IMR-90 (cell line): Measurements from ENCODE around the gene NBPF11. TPM values are rescaled to one million over a fixed set of nuclear protein-coding genes. Genes with fewer than 3 reads are reported as not detected.

Experiments
- ATAC-seq: fragments of 200-7000 bp; cut with Tn5 transposase; 2 replicates; pipeline ENCODE4 v1.9.1; 2020; ENCODE audit warnings: low read depth, mild to moderate bottlenecking, moderate library complexity
- BruUV-seq: library from RNA; stranded (reverse); fragments of 400-500 nt; replicated peaks from 2 replicates; lab custom pipeline; 2021; lab: Mats Ljungman, UMichigan
- CTCF ChIA-PET: fragments of 300-600 bp; formaldehyde crosslinking; extraction: SDS; loops from one replicate; lab custom pipeline; 2021; ENCODE audit warnings: antibody characterized with exemption; lab: Yijun Ruan, JAX
- POLR2A ChIA-PET: fragments of 300-600 bp; sonication (Branson Sonifier 250); formaldehyde crosslinking; loops from one replicate; lab custom pipeline; 2022; ENCODE audit warnings: antibody characterized with exemption; ENCODE audit not compliant: unreplicated experiment; lab: Charles Lee
- DNase-seq: peaks from one replicate; pipeline ENCODE4 v3.0.0; 2013
- H2AFZ ChIP-seq: replicated peaks from 2 replicates; pipeline ENCODE3; 2013; ENCODE audit warnings: low read length, mild to moderate bottlenecking; ENCODE audit not compliant: poor library complexity
- H2AK5ac ChIP-seq: 2 replicates; pipeline ENCODE4 v1.6.1; 2013; ENCODE audit warnings: low read depth, low read length, inconsistent platforms
- H2AK9ac ChIP-seq: replicated peaks from 2 replicates; pipeline ENCODE3; 2013; ENCODE audit warnings: mild to moderate bottlenecking, low read depth, low read length, moderate library complexity; ENCODE audit not compliant: poor library complexity
- H2BK120ac ChIP-seq: 2 replicates; pipeline ENCODE4 v1.6.1; 2013; ENCODE audit warnings: low read depth, low read length, inconsistent platforms
- H2BK15ac ChIP-seq: 3 replicates; pipeline ENCODE4 v1.6.1; 2013; ENCODE audit warnings: low read depth, low read length, inconsistent platforms
- H2BK20ac ChIP-seq: 2 replicates; pipeline ENCODE4 v1.6.1; 2013; ENCODE audit warnings: low read depth, mild to moderate bottlenecking, inconsistent platforms, low read length, moderate library complexity
- H2BK5ac ChIP-seq: 2 replicates; pipeline ENCODE4 v1.6.1; 2013; ENCODE audit warnings: mild to moderate bottlenecking, low read depth, low read length, inconsistent platforms; ENCODE audit not compliant: poor library complexity, severe bottlenecking
- H3K14ac ChIP-seq: replicated peaks from 2 replicates; pipeline ENCODE4 v1.6.1; 2013; ENCODE audit warnings: low read depth, low read length, inconsistent platforms
- H3K18ac ChIP-seq: 2 replicates; pipeline ENCODE4 v1.6.1; 2013; ENCODE audit warnings: low read depth, low read length, control low read depth
- H3K23ac ChIP-seq: 2 replicates; pipeline ENCODE4 v1.6.1; 2013; ENCODE audit warnings: low read depth, low read length, inconsistent platforms
- H3K27ac ChIP-seq: 2 replicates; pipeline ENCODE4 v1.5.1; 2013; ENCODE audit warnings: mild to moderate bottlenecking, control low read depth, low read length; ENCODE audit not compliant: insufficient read depth
- H3K27me3 ChIP-seq: 2 replicates; pipeline ENCODE4 v1.6.1; 2013; ENCODE audit warnings: low read length; ENCODE audit not compliant: control insufficient read depth, insufficient read depth
- H3K36me3 ChIP-seq: 2 replicates; pipeline ENCODE4 v1.6.1; 2013; ENCODE audit warnings: low read length, mixed read lengths; ENCODE audit not compliant: control insufficient read depth, insufficient read depth
- H3K4ac ChIP-seq: 2 replicates; pipeline ENCODE4 v1.6.1; 2013; ENCODE audit warnings: low read depth, low read length, inconsistent platforms
- H3K4me1 ChIP-seq: 2 replicates; pipeline ENCODE4 v1.6.1; 2013; ENCODE audit warnings: low read length, mixed read lengths; ENCODE audit not compliant: control insufficient read depth, insufficient read depth
- H3K4me2 ChIP-seq: 2 replicates; pipeline ENCODE4 v1.6.1; 2013; ENCODE audit warnings: low read depth, mild to moderate bottlenecking, control low read depth, low read length, moderate library complexity
- H3K4me3 ChIP-seq: 2 replicates; pipeline ENCODE4 v1.5.1; 2013; ENCODE audit warnings: low read depth, mild to moderate bottlenecking, control low read depth, low read length, moderate library complexity; ENCODE audit not compliant: insufficient read depth
- H3K56ac ChIP-seq: 2 replicates; pipeline ENCODE4 v1.6.1; 2013; ENCODE audit warnings: low read length, inconsistent platforms; ENCODE audit not compliant: insufficient read depth; ENCODE audit errors: extremely low read depth
- H3K79me1 ChIP-seq, 2 experiments: 2 replicates each; pipeline ENCODE4 v1.6.1; 2013; ENCODE audit warnings: low read length in 2 of 2, inconsistent platforms in 1 of 2, low read depth in 1 of 2
- H3K9ac ChIP-seq: 2 replicates; pipeline ENCODE4 v1.6.1; 2013; ENCODE audit warnings: low read depth, low read length, control low read depth
- H3K9me1 ChIP-seq: 2 replicates; pipeline ENCODE4 v1.6.1; 2013; ENCODE audit warnings: low read length, inconsistent platforms; ENCODE audit not compliant: insufficient read depth
- H3K9me3 ChIP-seq: 2 replicates; pipeline ENCODE4 v1.6.1; 2013; ENCODE audit warnings: low read length; ENCODE audit not compliant: control insufficient read depth, insufficient read depth
- H4K20me1 ChIP-seq: 2 replicates; pipeline ENCODE4 v1.6.1; 2013; ENCODE audit warnings: low read length, inconsistent platforms; ENCODE audit not compliant: insufficient read depth
- H4K5ac ChIP-seq: 2 replicates; pipeline ENCODE4 v1.6.1; 2013; ENCODE audit warnings: mild to moderate bottlenecking, low read depth, low read length, control low read depth
- H4K8ac ChIP-seq, 2 experiments: 2 replicates each; pipeline ENCODE4 v1.6.1; 2013; ENCODE audit warnings: low read depth in 2 of 2, low read length in 2 of 2, control low read depth in 1 of 2, inconsistent platforms in 1 of 2
- H4K91ac ChIP-seq: 2 replicates; pipeline ENCODE4 v1.6.1; 2013; ENCODE audit warnings: low read depth, low read length, inconsistent platforms; ENCODE audit not compliant: insufficient read depth
- CEBPB ChIP-seq: IDR thresholded peaks from 2 replicates; pipeline ENCODE4 v1.6.1; 2012; ENCODE audit warnings: low read depth, low read length, improper control_type of control experiment
- CHD1 ChIP-seq: IDR thresholded peaks from 2 replicates; pipeline ENCODE4 v1.6.1; 2012; ENCODE audit warnings: low read depth, low read length, improper control_type of control experiment
- CTCF ChIP-seq: conservative IDR thresholded peaks from 2 replicates; pipeline ENCODE4 v1.5.1; 2012; ENCODE audit warnings: mild to moderate bottlenecking, low read depth, low read length, improper control_type of control experiment
- FOS ChIP-seq: fragments of 150-350 bp; IDR thresholded peaks from 2 replicates; pipeline ENCODE4 v1.6.1; 2016; ENCODE audit warnings: low read depth, low read length
- MAFK ChIP-seq: IDR thresholded peaks from 2 replicates; pipeline ENCODE4 v1.6.1; 2012; ENCODE audit warnings: low read depth, low read length, improper control_type of control experiment
- MAZ ChIP-seq: IDR thresholded peaks from 2 replicates; pipeline ENCODE4 v1.6.1; 2012; ENCODE audit warnings: low read depth, mild to moderate bottlenecking, low read length, improper control_type of control experiment, moderate library complexity, borderline replicate concordance
- POLR2A ChIP-seq: IDR thresholded peaks from 2 replicates; pipeline ENCODE4 v1.6.1; 2012; ENCODE audit warnings: mild to moderate bottlenecking, low read depth, low read length
- USF2 ChIP-seq: fragments of 150-350 bp; IDR thresholded peaks from 2 replicates; pipeline ENCODE4 v1.6.1; 2017; ENCODE audit warnings: mild to moderate bottlenecking, antibody characterized with exemption, low read length, low read depth
- WGBS, 2 experiments: methylation state at CpG; one replicate each; pipeline versions ENCODE4 v1.1.5 to v1.1.7; 2013; ENCODE audit warnings: missing lambda C conversion rate in 2 of 2; ENCODE audit not compliant: insufficient read length in 1 of 2; ENCODE audit errors: extremely low coverage in 2 of 2; 5-methylcytosine and 5-hydroxymethylcytosine counted together
- dilution Hi-C: fragments of 300-500 bp; cut with HindIII; formaldehyde crosslinking; loops from one replicate; pipeline ENCODE4 v1.14.3; 2018; ENCODE audit warnings: low sequenced_read_pairs; ENCODE audit not compliant: unreplicated experiment
- in situ Hi-C: fragments of 300-500 bp; cut with MboI; formaldehyde crosslinking; loops from 3 replicates; pipeline ENCODE4 v1.14.3; 2019; ENCODE audit warnings: low sequenced_read_pairs, inconsistent platforms, mixed read lengths
- intact Hi-C: fragments of 100-400 bp; cut with micrococcal nuclease; formaldehyde crosslinking; loops from 2 replicates; pipeline ENCODE4 v1.10.0; 2022
- polyA plus RNA-seq, 3 experiments: library from polyadenylated mRNA; depleted of rRNA; stranded (reverse); fragments of >200 nt; gene quantifications; 2 replicates each; pipeline ENCODE4 v1.2.3, GENCODE V29; 2012; ENCODE audit warnings: low replicate concordance in 1 of 3
- total RNA-seq: library from RNA; depleted of rRNA; stranded (reverse); fragments of >200 nt; gene quantifications from 2 replicates; pipeline ENCODE4 v1.2.3, GENCODE V29; 2012

The NBPF11 gene
- total and polyA plus RNA-seq, 2 of the 4 experiments (the other 2 are of a cell fraction), result 2.7 to 6.5 TPM

GRCh38 chr1:148166558-148167492, 14.7 kb upstream of the NBPF11 start (continued):
- no peak for TF ChIP-seq MAZ

- Histone ChIP-seq H3K27me3 (peaks cover 34% of the 10 kb centered on the region), H3K56ac (no peak overlapping the region), H3K79me1 (no peaks in the 10 kb centered on the region), H3K4me3 (no peak overlapping the region), H2AK5ac (no peak overlapping the region), H3K4me2 (no peak overlapping the region), H3K9ac (no peak overlapping the region), H3K36me3 (no peaks in the 10 kb centered on the region), H4K20me1 (no peaks in the 10 kb centered on the region), H2AFZ (no peak overlapping the region), H4K91ac (no peak overlapping the region), H3K27ac (no peak overlapping the region), H3K9me3 (peaks cover 8% of the 10 kb centered on the region; the same call in 1 of the 2 replicates), H2BK5ac (no peak overlapping the region), H2BK20ac (no peak overlapping the region), H3K4ac (no peak overlapping the region), H2BK120ac (no peak overlapping the region), H3K18ac (no peak overlapping the region), H2BK15ac (no peak overlapping the region), H3K9me1 (no peaks in the 10 kb centered on the region), H2AK9ac (no peak overlapping the region), H3K14ac (no peak overlapping the region), H4K8ac (no peak overlapping the region), H3K4me1 (no peaks in the 10 kb centered on the region), H3K23ac (no peak overlapping the region), H4K5ac (no peak overlapping the region)
- WGBS, 2 experiments, result 68% methylated on average over 6 of the region's 25 CpGs; no CpG with 5 or more reads in 1 of the 2 experiments
- intact Hi-C loops (no loop called here), dilution Hi-C loops (no loop called here), in situ Hi-C loops (no loop called here)
- DNase-seq (no peak), ATAC-seq (no peak)
- CTCF ChIA-PET, result no interaction called here
- TF ChIP-seq CEBPB (no peak), MAFK (no peak), CTCF (no peak), CHD1 (no peak), USF2 (no peak), POLR2A (no peak), FOS (no peak)
- BruUV-seq, result no TSS peak
- POLR2A ChIA-PET, result no interaction called here
Measured at GRCh38 chr1:148162363-148162762, 10.3 kb upstream of the NBPF11 start.
